MCF 10A (cell line): ENCODE data around the gene SESN1. TPM values are rescaled to one million over a fixed set of nuclear protein-coding genes. Genes with fewer than 3 reads are reported as not detected.

Source experiments
- BruUV-seq: library from RNA; stranded (reverse); fragments of 400-500 nt; replicated peaks from 2 replicates; lab custom pipeline; 2021; lab: Mats Ljungman, UMichigan
- CTCF ChIA-PET: fragments of 300-600 bp; sonication (Branson Sonifier 250); formaldehyde crosslinking; extraction: SDS; loops from one replicate; lab custom pipeline; 2021; ENCODE audit warnings: antibody characterized with exemption, inconsistent platforms; lab: Yijun Ruan, JAX
- POLR2A ChIA-PET: fragments of 300-600, 350-650 bp; sonication (Branson Sonifier 250); formaldehyde crosslinking; extraction: SDS; loops from one replicate; lab custom pipeline; 2020; ENCODE audit warnings: antibody characterized with exemption, inconsistent platforms; lab: Yijun Ruan, JAX
- DNase-seq: peaks from one replicate; pipeline ENCODE4 v3.0.0-alpha.2; 2018; ENCODE audit not compliant: unreplicated experiment
- H3K27ac Mint-ChIP-seq: one replicate; pipeline ENCODE4 v1.8.0; 2022; ENCODE audit warnings: mild to moderate bottlenecking, low read depth, mixed read lengths; ENCODE audit not compliant: unreplicated experiment
- H3K27me3 Mint-ChIP-seq: one replicate; pipeline ENCODE4 v1.8.0; 2022; ENCODE audit warnings: mixed read lengths; ENCODE audit not compliant: insufficient read depth, unreplicated experiment
- H3K36me3 Mint-ChIP-seq: one replicate; pipeline ENCODE4 v1.8.0; 2022; ENCODE audit warnings: mild to moderate bottlenecking, moderate library complexity, mixed read lengths; ENCODE audit not compliant: insufficient read depth, unreplicated experiment
- H3K4me1 Mint-ChIP-seq: one replicate; pipeline ENCODE4 v1.8.0; 2022; ENCODE audit warnings: mixed read lengths; ENCODE audit not compliant: insufficient read depth, unreplicated experiment
- H3K4me3 Mint-ChIP-seq: one replicate; pipeline ENCODE4 v1.8.0; 2022; ENCODE audit warnings: mild to moderate bottlenecking, moderate library complexity, mixed read lengths; ENCODE audit not compliant: unreplicated experiment
- H3K9me3 Mint-ChIP-seq: one replicate; pipeline ENCODE4 v1.8.0; 2022; ENCODE audit warnings: mixed read lengths; ENCODE audit not compliant: unreplicated experiment
- intact Hi-C: fragments of 100-400 bp; cut with micrococcal nuclease; formaldehyde crosslinking; loops from 2 replicates; pipeline ENCODE4 v1.14.1; 2022
- total RNA-seq: library from RNA; stranded (reverse); gene quantifications from 2 replicates; pipeline ENCODE4 v1.2.3, GENCODE V29; 2022
- TF ChIP-seq, protein P1 (sequence below): fragments of 200-600 bp; IDR thresholded peaks from one replicate; pipeline ENCODE4 v1.8.0; 2022; ENCODE audit warnings: antibody characterized with exemption, mild to moderate bottlenecking; ENCODE audit not compliant: unreplicated experiment

Gene SESN1
- total RNA-seq, 1 experiment from 2014 or later = 23.0 TPM

DNA sequence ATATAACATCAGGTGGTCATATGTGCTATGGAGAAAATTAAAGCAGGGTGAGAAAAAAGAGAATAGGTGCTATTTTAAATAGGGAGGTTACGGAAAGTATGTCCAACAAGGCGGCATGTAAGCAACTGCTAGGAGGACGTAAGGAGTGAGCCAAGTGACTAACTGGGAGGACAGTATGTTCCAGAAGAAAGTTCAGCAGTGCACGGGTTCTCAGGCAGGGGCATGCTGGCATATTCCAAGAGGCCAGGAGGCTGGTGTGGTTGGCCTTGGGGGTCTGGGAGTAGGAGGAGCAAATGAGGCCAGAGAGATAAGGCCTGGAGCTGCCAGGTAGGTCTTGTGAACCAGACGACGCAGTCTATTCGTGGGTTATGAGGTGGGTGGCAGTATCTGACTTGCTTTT, 134.0 kb downstream of the SESN1 start:
- no peak overlapping the region for H3K27ac Mint-ChIP-seq
- ChIA-PET CTCF (interaction anchor here (0.6 kb wide), 1 partner anchor 1141 kb away, joined by 3 read pairs; no protein-coding TSS in a partner anchor), POLR2A (interaction anchor here (0.6 kb wide), 1 partner anchor 49 kb away, joined by 3 read pairs; no protein-coding TSS in a partner anchor)
- no peak for DNase-seq
- intact Hi-C loops = no loop called here
- BruUV-seq = no TSS peak
- no peak overlapping the region for H3K4me3 Mint-ChIP-seq
- peaks cover 17% of the 10 kb centered on the region for H3K4me1 Mint-ChIP-seq
- H3K36me3 Mint-ChIP-seq = no peaks in the 10 kb centered on the region
- H3K27me3 Mint-ChIP-seq = no peaks in the 10 kb centered on the region
- H3K9me3 Mint-ChIP-seq = no peaks in the 10 kb centered on the region
- TF ChIP-seq, protein P1, sequence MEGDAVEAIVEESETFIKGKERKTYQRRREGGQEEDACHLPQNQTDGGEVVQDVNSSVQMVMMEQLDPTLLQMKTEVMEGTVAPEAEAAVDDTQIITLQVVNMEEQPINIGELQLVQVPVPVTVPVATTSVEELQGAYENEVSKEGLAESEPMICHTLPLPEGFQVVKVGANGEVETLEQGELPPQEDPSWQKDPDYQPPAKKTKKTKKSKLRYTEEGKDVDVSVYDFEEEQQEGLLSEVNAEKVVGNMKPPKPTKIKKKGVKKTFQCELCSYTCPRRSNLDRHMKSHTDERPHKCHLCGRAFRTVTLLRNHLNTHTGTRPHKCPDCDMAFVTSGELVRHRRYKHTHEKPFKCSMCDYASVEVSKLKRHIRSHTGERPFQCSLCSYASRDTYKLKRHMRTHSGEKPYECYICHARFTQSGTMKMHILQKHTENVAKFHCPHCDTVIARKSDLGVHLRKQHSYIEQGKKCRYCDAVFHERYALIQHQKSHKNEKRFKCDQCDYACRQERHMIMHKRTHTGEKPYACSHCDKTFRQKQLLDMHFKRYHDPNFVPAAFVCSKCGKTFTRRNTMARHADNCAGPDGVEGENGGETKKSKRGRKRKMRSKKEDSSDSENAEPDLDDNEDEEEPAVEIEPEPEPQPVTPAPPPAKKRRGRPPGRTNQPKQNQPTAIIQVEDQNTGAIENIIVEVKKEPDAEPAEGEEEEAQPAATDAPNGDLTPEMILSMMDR = no peak

DNA sequence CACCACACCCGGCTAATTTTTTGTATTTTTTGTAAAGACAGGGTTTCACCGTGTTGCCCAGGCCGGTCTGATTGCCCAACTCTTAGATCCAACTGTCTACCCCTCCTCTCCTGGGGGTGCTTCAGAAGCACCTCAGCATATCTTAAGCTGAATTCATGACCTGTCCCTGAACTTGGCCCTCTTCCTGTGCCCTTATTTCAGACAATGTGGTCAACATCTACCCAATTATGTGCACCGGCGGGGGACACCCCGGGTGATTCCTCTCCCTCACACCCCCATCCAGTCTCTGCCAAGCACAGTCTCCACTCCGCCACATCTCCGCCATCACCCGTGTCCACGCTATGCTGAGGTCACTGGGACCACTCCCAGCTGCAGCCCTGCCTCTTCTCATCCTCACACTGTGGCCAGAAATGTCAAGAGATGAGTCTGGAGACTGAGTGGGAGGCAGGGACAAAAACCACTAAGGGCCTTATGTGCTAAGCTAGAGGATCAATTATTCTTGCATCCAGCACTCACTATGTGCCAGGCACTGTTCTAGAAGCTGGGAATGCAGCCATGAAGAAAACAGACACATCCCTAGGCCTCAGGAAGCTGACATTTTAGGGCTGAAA, 134.6 kb downstream of the SESN1 start:
- intact Hi-C loops = no loop called here
- H3K36me3 Mint-ChIP-seq = no peaks in the 10 kb centered on the region
- H3K27me3 Mint-ChIP-seq = no peaks in the 10 kb centered on the region
- H3K27ac Mint-ChIP-seq = no peak overlapping the region
- peaks cover 17% of the 10 kb centered on the region for H3K4me1 Mint-ChIP-seq
- POLR2A ChIA-PET = interaction anchor here (0.6 kb wide), 1 partner anchor 50 kb away, joined by 3 read pairs; no protein-coding TSS in a partner anchor
- no peaks in the 10 kb centered on the region for H3K9me3 Mint-ChIP-seq
- BruUV-seq = no TSS peak
- H3K4me3 Mint-ChIP-seq = no peak overlapping the region
- no peak for DNase-seq
- CTCF ChIA-PET = interaction anchor here (0.6 to 1.2 kb wide), 2 partner anchors 9 to 1142 kb away, joined by 3 read pairs; no protein-coding TSS in a partner anchor
- TF ChIP-seq, protein P1 = no peak

DNA sequence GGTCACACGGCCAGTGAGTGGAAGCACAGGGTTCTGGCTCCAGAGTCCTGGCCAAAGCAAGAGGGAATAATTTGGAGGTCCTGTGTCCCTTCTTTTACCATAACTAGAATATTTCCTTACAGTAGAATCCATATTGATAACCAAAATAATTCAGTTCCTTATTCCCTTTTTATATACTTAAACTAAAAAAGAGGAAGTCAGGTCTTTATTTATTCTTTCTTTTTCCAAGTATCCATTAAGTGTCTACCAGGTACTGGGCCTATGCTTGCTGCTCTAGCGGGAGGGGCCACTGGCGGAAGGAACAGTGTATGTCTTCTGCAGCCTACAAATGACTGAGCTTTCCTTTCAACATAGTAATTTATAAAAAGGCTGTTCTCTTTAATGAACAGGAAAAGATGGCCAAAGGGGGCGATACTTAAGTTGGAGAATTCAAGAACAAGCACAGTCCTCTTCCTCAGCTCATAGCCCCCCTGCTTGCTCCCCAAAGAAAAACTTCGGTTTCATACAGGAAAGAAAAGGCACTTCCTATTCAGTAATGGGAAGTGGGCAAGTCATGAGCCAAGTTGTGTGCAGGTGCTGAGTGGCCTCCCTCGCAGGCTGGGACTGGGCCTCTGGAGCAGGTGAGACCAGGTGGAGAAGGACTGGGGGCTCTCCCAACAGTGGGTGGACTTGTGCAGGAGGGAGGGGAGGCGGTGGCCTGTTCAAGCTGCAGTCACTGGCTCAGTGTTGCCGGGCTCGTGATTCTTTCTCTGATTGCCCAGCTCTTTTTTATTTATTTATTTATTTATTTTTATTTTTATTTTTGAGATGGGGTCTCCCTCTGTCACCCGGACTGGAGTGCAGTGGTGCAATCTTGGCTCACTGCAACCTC, 135.5 kb downstream of the SESN1 start:
- ChIA-PET POLR2A (interaction anchor here (0.9 kb wide), 2 partner anchors 16 to 22 kb away, joined by 3 read pairs; no protein-coding TSS in a partner anchor), CTCF (interaction anchor here (0.5 to 1.2 kb wide), 3 partner anchors 8 to 1092 kb away, joined by 3 read pairs; no protein-coding TSS in a partner anchor)
- no peaks in the 10 kb centered on the region for H3K9me3 Mint-ChIP-seq
- intact Hi-C loops = no loop called here
- no peak overlapping the region for H3K4me3 Mint-ChIP-seq
- no peaks in the 10 kb centered on the region for H3K27me3 Mint-ChIP-seq
- DNase-seq = no peak
- H3K4me1 Mint-ChIP-seq = peaks cover 17% of the 10 kb centered on the region
- TF ChIP-seq, protein P1 = no peak
- no peaks in the 10 kb centered on the region for H3K36me3 Mint-ChIP-seq
- BruUV-seq = no TSS peak
- H3K27ac Mint-ChIP-seq = peak overlapping the region; percentile 42

DNA sequence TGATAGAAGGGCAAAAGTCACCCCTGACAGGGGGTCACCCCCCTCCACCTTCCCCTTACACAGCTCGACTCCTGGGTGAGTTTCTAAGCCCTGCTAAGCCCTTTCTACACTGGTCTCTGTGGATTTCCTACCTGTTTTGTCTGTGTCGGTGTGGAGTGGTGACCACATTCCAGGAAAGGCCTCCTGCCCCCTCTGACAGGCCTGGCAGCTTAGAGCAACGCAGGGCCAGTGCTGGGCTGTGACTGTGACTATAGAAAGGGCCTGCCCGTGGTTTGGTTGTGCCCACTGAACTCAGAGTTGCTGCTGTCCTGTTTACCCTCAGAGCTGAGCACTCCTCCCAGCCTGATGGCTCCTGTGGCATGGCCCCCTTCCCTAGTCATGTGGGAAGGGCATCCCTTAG, 137.4 kb downstream of the SESN1 start:
- TF ChIP-seq, protein P1 = no peak
- no peak for DNase-seq
- Mint-ChIP-seq H3K27ac (peak overlapping the region; percentile 54), H3K27me3 (no peaks in the 10 kb centered on the region), H3K9me3 (no peaks in the 10 kb centered on the region), H3K4me3 (no peak overlapping the region), H3K4me1 (peaks cover 16% of the 10 kb centered on the region), H3K36me3 (no peaks in the 10 kb centered on the region)
- CTCF ChIA-PET = no interaction called here
- BruUV-seq = no TSS peak
- POLR2A ChIA-PET = no interaction called here
- intact Hi-C loops = no loop called here
